Measurements from ENCODE around the gene GARIN5A. TPM values are rescaled to one million over a fixed set of nuclear protein-coding genes. Genes with fewer than 3 reads are reported as not detected.
A peak's percentile ranks its signal among the peaks of the same experiment; 100 is the strongest.

GARIN5A gene
- total and polyA plus RNA-seq, 7 donors, result 1.2 to 5.3 (median 2.7) TPM

DNA sequence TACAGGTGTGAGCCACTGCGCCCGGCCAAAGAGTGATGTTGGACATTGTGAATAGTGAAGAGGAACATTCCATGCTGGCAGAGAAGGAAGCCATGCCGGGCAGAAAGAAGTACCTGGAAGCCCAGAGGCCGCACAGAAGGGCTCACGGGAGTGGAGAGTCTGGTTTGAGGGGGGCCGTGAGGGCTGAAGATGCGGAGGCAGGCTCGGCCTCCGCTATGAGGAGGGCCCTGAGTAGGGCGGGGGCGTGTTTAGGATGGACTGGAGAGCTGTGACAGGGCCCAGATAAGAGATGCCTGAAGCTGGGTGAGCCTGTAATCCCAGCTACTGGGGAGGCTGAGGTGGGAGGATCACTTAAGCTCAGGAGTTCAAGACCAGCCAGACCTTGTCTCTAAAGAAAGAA is 32.7 kb upstream of the GARIN5A start:
- intact Hi-C loops (cut with DNase I), result no loop called here
- WGBS, 3 donors, result 83 to 89% (median 83%) methylated on average over 11 of the region's 11 CpGs
- no peak overlapping the region for H3K27ac ChIP-seq
- no peaks in the 10 kb centered on the region for H3K9me3 ChIP-seq
- ATAC-seq, result no peak
- no peaks in the 10 kb centered on the region for H3K27me3 ChIP-seq (ENCODE audit: insufficient read depth in 3 of 3, low read length in 2 of 3)
- DNase-seq, result no peak
- H3K4me1 ChIP-seq, result peaks cover 7% of the 10 kb centered on the region
- H3K4me3 ChIP-seq, result no peak overlapping the region
- TF ChIP-seq, protein P1, sequence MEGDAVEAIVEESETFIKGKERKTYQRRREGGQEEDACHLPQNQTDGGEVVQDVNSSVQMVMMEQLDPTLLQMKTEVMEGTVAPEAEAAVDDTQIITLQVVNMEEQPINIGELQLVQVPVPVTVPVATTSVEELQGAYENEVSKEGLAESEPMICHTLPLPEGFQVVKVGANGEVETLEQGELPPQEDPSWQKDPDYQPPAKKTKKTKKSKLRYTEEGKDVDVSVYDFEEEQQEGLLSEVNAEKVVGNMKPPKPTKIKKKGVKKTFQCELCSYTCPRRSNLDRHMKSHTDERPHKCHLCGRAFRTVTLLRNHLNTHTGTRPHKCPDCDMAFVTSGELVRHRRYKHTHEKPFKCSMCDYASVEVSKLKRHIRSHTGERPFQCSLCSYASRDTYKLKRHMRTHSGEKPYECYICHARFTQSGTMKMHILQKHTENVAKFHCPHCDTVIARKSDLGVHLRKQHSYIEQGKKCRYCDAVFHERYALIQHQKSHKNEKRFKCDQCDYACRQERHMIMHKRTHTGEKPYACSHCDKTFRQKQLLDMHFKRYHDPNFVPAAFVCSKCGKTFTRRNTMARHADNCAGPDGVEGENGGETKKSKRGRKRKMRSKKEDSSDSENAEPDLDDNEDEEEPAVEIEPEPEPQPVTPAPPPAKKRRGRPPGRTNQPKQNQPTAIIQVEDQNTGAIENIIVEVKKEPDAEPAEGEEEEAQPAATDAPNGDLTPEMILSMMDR (IDR thresholded peaks at IDR 0.05), result no peak
- peaks cover 0 to 10% of the 10 kb centered on the region in 2 donors for H3K36me3 ChIP-seq (ENCODE audit: insufficient read depth in 1 of 2, low read depth in 1 of 2)

- Histone ChIP-seq H3K27ac (no peak overlapping the region), H3K4me3 (no peak overlapping the region), H3K27me3 (ENCODE audit: insufficient read depth in 3 of 3, low read length in 2 of 3) (no peaks in the 10 kb centered on the region), H3K4me1 (peaks cover 7% of the 10 kb centered on the region), H3K36me3 (ENCODE audit: insufficient read depth in 1 of 2, low read depth in 1 of 2) (peaks cover 0 to 10% of the 10 kb centered on the region in 2 donors), H3K9me3 (no peaks in the 10 kb centered on the region)
- intact Hi-C loops (cut with DNase I), result no loop called here
- DNase-seq (no peak), ATAC-seq (no peak)
- WGBS, 3 donors, result 72 to 93% (median 86%) methylated on average over 2 to 3 of the region's 3 CpGs
- TF ChIP-seq, protein P1 (IDR thresholded peaks at IDR 0.05), result no peak
These were observed 32.2 kb upstream of the GARIN5A start for GRCh38 chr19:50508843-50509190.

GRCh38 chr19:50507376-50507775 is 30.7 kb upstream of the GARIN5A start:
- 89 to 95% (median 92%) methylated on average over 8 of the region's 8 CpGs for WGBS, 3 donors
- Histone ChIP-seq H3K27me3 (ENCODE audit: insufficient read depth in 3 of 3, low read length in 2 of 3) (no peaks in the 10 kb centered on the region), H3K4me3 (no peak overlapping the region), H3K4me1 (peaks cover 7% of the 10 kb centered on the region), H3K27ac (no peak overlapping the region), H3K36me3 (ENCODE audit: insufficient read depth in 1 of 2, low read depth in 1 of 2) (peaks cover 0 to 10% of the 10 kb centered on the region in 2 donors), H3K9me3 (no peaks in the 10 kb centered on the region)
- DNase-seq (no peak), ATAC-seq (no peak)
- intact Hi-C loops (cut with DNase I), result no loop called here
- TF ChIP-seq, protein P1 (IDR thresholded peaks at IDR 0.05), result no peak

DNA sequence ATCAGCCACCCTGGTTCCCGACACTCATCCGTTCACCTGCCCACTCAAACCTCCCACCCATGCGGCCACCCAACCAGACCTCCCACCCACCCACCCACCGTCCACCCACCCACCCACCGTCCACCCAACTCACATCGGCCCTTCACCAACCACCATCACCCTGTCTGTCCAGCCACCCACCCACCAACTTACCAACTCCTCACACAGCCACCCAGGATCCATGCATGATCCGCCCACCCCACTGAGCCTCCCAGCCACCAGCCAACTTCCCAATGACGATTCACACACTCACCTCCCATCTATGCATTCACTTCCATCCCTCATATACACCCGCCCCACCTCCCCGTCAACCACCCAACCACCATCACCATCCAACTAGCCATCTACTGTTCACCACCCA is 30.1 kb upstream of the GARIN5A start:
- TF ChIP-seq, protein P1 (IDR thresholded peaks at IDR 0.05), result no peak
- peaks cover 7% of the 10 kb centered on the region for H3K4me1 ChIP-seq
- WGBS, 3 donors, result 93 to 95% (median 93%) methylated on average over 6 to 10 of the region's 10 CpGs
- no peak overlapping the region for H3K4me3 ChIP-seq
- peaks cover 0 to 10% of the 10 kb centered on the region in 2 donors for H3K36me3 ChIP-seq (ENCODE audit: insufficient read depth in 1 of 2, low read depth in 1 of 2)
- ATAC-seq (no peak), DNase-seq (no peak)
- intact Hi-C loops (cut with DNase I), result no loop called here
- no peaks in the 10 kb centered on the region for H3K27me3 ChIP-seq (ENCODE audit: insufficient read depth in 3 of 3, low read length in 2 of 3)
- no peak overlapping the region for H3K27ac ChIP-seq
- no peaks in the 10 kb centered on the region for H3K9me3 ChIP-seq

GRCh38 chr19:50505856-50506611 is 29.4 kb upstream of the GARIN5A start:
- TF ChIP-seq, protein P1 (IDR thresholded peaks at IDR 0.05), result no peak
- no peak for ATAC-seq
- Histone ChIP-seq H3K9me3 (no peaks in the 10 kb centered on the region), H3K36me3 (ENCODE audit: insufficient read depth in 1 of 2, low read depth in 1 of 2) (peaks cover 0 to 10% of the 10 kb centered on the region in 2 donors), H3K4me3 (no peak overlapping the region), H3K4me1 (peaks cover 14% of the 10 kb centered on the region), H3K27ac (no peak overlapping the region), H3K27me3 (ENCODE audit: insufficient read depth in 3 of 3, low read length in 2 of 3) (no peaks in the 10 kb centered on the region)
- DNase-seq, result peak in 1 of 2 donors; percentile 48
- intact Hi-C loops (cut with DNase I), result no loop called here
- WGBS, 3 donors, result 88 to 91% (median 89%) methylated on average over 27 to 30 of the region's 30 CpGs

Measured in psoas muscle (tissue), 8 donors.